ENCODE data around the gene TRRAP. TPM values are rescaled to one million over a fixed set of nuclear protein-coding genes. Genes with fewer than 3 reads are reported as not detected.

Gene TRRAP
- total and polyA plus RNA-seq, 2 of the 8 experiments (the other 6 are each of a cell fraction or from before 2014, with no cell fraction given), result 21.7 to 48.6 TPM

- TF ChIP-seq SIN3A (conservative IDR thresholded peaks at IDR 0.05 in 1 of 2, IDR thresholded peaks at IDR 0.05 in 1 of 2; ENCODE audit: low read depth in 1 of 2, low read length in 2 of 2) (no peak), EZH2 (IDR thresholded peaks at IDR 0.05; ENCODE audit: low read depth, low read length, severe bottlenecking) (no peak)
These were observed 86.3 kb downstream of the TRRAP start (continued) for GRCh38 chr7:98964596-98964995.

All from H1 (cell line).